MM.1S (cell line): ENCODE results near the gene PLA2R1.

Source experiments
- DNase-seq: peaks from one replicate; pipeline ENCODE4 v3.0.0-alpha.2; 2015
- H2AFZ ChIP-seq: fragments of 300-600 bp; sonication (generic); 2 replicates; pipeline ENCODE4 v1.6.0; 2016; ENCODE audit warnings: antibody characterized with exemption, low read length
- H3F3A ChIP-seq: fragments of 300-600 bp; sonication (generic); 2 replicates; pipeline ENCODE4 v1.6.1; 2016; ENCODE audit warnings: mild to moderate bottlenecking, antibody characterized with exemption, low read length, moderate library complexity, mixed read lengths; ENCODE audit not compliant: insufficient read depth
- H3K27ac ChIP-seq: fragments of 300-600 bp; sonication (generic); 2 replicates; pipeline ENCODE4 v1.5.1; 2016; ENCODE audit warnings: mild to moderate bottlenecking, low read length
- H3K27me3 ChIP-seq: fragments of 300-600 bp; sonication (generic); replicated peaks from 2 replicates; pipeline ENCODE4 v1.6.0; 2016; ENCODE audit warnings: low read length; ENCODE audit not compliant: insufficient read depth
- H3K36me3 ChIP-seq: fragments of 300-600 bp; sonication (generic); replicated peaks from 2 replicates; pipeline ENCODE4 v1.6.1; 2016; ENCODE audit warnings: mild to moderate bottlenecking, low read length, mixed read lengths; ENCODE audit not compliant: insufficient read depth
- H3K4me1 ChIP-seq: fragments of 300-600 bp; sonication (generic); 2 replicates; pipeline ENCODE4 v1.6.1; 2016; ENCODE audit warnings: low read length, mixed read lengths
- H3K4me2 ChIP-seq: fragments of 300-600 bp; sonication (generic); 2 replicates; pipeline ENCODE4 v1.6.0; 2016; ENCODE audit warnings: low read depth, low read length
- H3K4me3 ChIP-seq: fragments of 300-600 bp; sonication (generic); 2 replicates; pipeline ENCODE4 v1.5.1; 2016; ENCODE audit warnings: low read length, mixed read lengths
- H3K79me2 ChIP-seq: fragments of 300-600 bp; sonication (generic); 2 replicates; pipeline ENCODE4 v1.6.1; 2016; ENCODE audit warnings: mixed run types, low read length, mixed read lengths
- H3K9ac ChIP-seq: fragments of 300-600 bp; sonication (generic); 2 replicates; pipeline ENCODE4 v1.6.1; 2016; ENCODE audit warnings: low read length, mixed read lengths
- H3K9me2 ChIP-seq: fragments of 300-600 bp; sonication (generic); replicated peaks from 2 replicates; pipeline ENCODE4 v1.6.1; 2016; ENCODE audit warnings: mild to moderate bottlenecking, low read length, mixed read lengths; ENCODE audit not compliant: insufficient read depth
- H3K9me3 ChIP-seq: fragments of 300-600 bp; sonication (generic); replicated peaks from 2 replicates; pipeline ENCODE4 v1.6.1; 2016; ENCODE audit warnings: mild to moderate bottlenecking, low read length, mixed read lengths; ENCODE audit not compliant: insufficient read depth
- H4K20me1 ChIP-seq: fragments of 300-600 bp; sonication (generic); 2 replicates; pipeline ENCODE4 v1.6.1; 2016; ENCODE audit warnings: mild to moderate bottlenecking, low read length, moderate library complexity, mixed read lengths; ENCODE audit not compliant: insufficient read depth
- EZH2 ChIP-seq: fragments of 300-600 bp; sonication (generic); optimal IDR thresholded peaks from 2 replicates; pipeline ENCODE3; 2017; ENCODE audit warnings: low read depth, mild to moderate bottlenecking, antibody characterized with exemption, low read length, mixed read lengths
- EZH2phosphoT487 ChIP-seq: fragments of 300-600 bp; sonication (generic); IDR thresholded peaks from 2 replicates; pipeline ENCODE4 v1.6.1; 2018; ENCODE audit warnings: antibody characterized with exemption, low read length
- TF ChIP-seq, protein P1 (sequence below): fragments of 300-600 bp; sonication (generic); IDR thresholded peaks from 2 replicates; pipeline ENCODE4 v1.5.1; 2016; ENCODE audit warnings: antibody characterized with exemption, low read length, mixed read lengths

The PLA2R1 gene

DNA sequence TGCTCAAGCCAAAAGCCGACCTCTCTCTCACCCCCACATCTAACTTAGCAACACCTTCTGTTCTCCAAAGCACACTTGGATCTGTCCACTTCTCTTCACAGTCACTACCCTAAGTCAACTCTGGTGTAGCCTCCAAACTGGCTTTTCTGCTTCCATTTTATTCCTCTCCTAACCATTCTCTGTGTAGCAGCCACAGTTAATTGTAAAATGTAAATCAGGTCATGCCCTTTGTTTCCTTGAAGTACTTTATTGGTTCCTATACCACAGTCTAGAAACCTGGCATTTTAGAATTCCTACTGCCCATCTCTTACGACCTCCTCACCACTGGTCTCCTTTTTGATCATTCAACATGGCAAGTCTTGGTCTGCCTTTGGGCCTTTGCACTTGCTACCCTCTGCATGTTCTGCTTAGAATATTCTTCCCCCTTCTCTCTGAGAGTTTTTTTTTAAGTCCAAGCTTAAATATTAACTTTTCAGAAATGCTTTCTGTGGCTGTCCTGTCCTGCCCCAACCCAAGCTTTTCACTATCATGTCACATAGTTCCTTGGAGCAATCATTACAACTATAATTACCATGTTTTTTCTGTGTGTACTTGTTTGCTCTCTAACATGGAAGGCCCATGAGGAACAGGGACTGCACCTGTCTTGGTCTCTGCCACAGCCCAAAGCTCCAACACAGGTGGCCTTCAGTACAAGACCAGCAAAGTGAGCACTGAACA lies 42.9 kb downstream of the PLA2R1 start:
- Histone ChIP-seq H4K20me1 (no peaks in the 10 kb centered on the region), H2AFZ (no peak overlapping the region), H3K27me3 (no peaks in the 10 kb centered on the region), H3F3A (no peaks in the 10 kb centered on the region), H3K9me3 (no peaks in the 10 kb centered on the region), H3K27ac (no peak overlapping the region), H3K9me2 (no peaks in the 10 kb centered on the region), H3K4me3 (no peak overlapping the region), H3K9ac (no peak overlapping the region), H3K4me1 (no peaks in the 10 kb centered on the region), H3K36me3 (no peaks in the 10 kb centered on the region), H3K79me2 (no peaks in the 10 kb centered on the region), H3K4me2 (no peak overlapping the region)
- no peak for TF ChIP-seq EZH2phosphoT487
- no peak for TF ChIP-seq EZH2
- TF ChIP-seq, protein P1, sequence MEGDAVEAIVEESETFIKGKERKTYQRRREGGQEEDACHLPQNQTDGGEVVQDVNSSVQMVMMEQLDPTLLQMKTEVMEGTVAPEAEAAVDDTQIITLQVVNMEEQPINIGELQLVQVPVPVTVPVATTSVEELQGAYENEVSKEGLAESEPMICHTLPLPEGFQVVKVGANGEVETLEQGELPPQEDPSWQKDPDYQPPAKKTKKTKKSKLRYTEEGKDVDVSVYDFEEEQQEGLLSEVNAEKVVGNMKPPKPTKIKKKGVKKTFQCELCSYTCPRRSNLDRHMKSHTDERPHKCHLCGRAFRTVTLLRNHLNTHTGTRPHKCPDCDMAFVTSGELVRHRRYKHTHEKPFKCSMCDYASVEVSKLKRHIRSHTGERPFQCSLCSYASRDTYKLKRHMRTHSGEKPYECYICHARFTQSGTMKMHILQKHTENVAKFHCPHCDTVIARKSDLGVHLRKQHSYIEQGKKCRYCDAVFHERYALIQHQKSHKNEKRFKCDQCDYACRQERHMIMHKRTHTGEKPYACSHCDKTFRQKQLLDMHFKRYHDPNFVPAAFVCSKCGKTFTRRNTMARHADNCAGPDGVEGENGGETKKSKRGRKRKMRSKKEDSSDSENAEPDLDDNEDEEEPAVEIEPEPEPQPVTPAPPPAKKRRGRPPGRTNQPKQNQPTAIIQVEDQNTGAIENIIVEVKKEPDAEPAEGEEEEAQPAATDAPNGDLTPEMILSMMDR, result no peak
- DNase-seq, result no peak

DNA sequence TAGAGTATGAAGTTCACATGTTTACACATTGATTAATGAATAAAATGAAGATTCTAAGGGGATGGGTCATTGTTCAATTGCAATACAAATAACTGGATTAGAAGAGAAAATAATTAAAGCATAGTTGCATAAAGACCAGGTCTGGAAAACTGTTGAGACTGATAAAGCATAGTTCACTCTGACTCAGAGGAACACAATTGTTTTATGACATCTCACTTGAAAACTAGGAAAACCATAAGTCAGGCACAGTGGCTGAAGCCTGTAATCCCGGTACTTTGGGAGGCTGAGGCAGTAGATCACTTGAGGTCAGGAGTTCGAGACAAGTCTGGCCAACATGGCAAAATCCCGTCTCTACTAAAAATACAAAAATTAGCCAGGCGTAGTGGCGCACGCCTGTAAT lies 46.7 kb downstream of the PLA2R1 start:
- H3K4me3 ChIP-seq, result no peak overlapping the region
- no peaks in the 10 kb centered on the region for H3K9me3 ChIP-seq
- no peak for DNase-seq
- no peaks in the 10 kb centered on the region for H3K4me1 ChIP-seq
- H3K27ac ChIP-seq, result no peak overlapping the region
- no peaks in the 10 kb centered on the region for H3K27me3 ChIP-seq
- no peaks in the 10 kb centered on the region for H3K79me2 ChIP-seq
- H2AFZ ChIP-seq, result no peak overlapping the region
- H3F3A ChIP-seq, result no peaks in the 10 kb centered on the region
- no peaks in the 10 kb centered on the region for H4K20me1 ChIP-seq
- H3K4me2 ChIP-seq, result no peak overlapping the region
- H3K9me2 ChIP-seq, result no peaks in the 10 kb centered on the region
- no peak overlapping the region for H3K9ac ChIP-seq
- no peak for TF ChIP-seq EZH2
- TF ChIP-seq, protein P1, result no peak
- no peak for TF ChIP-seq EZH2phosphoT487
- H3K36me3 ChIP-seq, result no peaks in the 10 kb centered on the region

DNA sequence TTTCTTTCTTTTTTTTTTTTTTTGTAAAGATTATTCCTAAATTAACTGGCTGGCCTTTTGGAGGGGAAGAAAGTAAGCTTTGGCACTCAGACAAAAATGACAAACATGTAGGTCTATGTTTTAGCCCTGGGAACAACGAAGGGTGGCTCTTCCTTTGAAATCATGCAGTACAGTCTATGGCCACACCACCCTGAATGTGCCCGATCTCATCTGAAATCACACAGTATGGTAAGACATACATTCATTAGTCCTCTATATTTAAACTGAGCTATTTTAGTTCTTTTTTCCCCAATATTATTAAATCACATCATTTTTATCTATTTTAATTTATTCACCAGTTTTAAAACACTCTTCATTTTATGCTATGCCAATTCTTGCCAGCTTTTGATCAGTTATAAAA lies 48.2 kb downstream of the PLA2R1 start:
- Histone ChIP-seq H3K9ac (no peak overlapping the region), H3K9me2 (no peaks in the 10 kb centered on the region), H3K27ac (no peak overlapping the region), H4K20me1 (no peaks in the 10 kb centered on the region), H3K79me2 (no peaks in the 10 kb centered on the region), H3K9me3 (no peaks in the 10 kb centered on the region), H3K4me2 (no peak overlapping the region), H3K4me1 (no peaks in the 10 kb centered on the region), H2AFZ (no peak overlapping the region), H3K27me3 (no peaks in the 10 kb centered on the region), H3F3A (no peaks in the 10 kb centered on the region), H3K4me3 (no peak overlapping the region), H3K36me3 (no peaks in the 10 kb centered on the region)
- no peak for DNase-seq
- TF ChIP-seq EZH2, result no peak
- TF ChIP-seq, protein P1, result no peak
- no peak for TF ChIP-seq EZH2phosphoT487
